GM21367 (cell line): ENCODE measurements around the gene PIAS4.

Experiments used
- ATAC-seq: cut with Tn5 transposase; IDR thresholded peaks from one replicate; pipeline ENCODE4 v1.9.1; 2021; ENCODE audit not compliant: unreplicated experiment

The PIAS4 gene

DNA sequence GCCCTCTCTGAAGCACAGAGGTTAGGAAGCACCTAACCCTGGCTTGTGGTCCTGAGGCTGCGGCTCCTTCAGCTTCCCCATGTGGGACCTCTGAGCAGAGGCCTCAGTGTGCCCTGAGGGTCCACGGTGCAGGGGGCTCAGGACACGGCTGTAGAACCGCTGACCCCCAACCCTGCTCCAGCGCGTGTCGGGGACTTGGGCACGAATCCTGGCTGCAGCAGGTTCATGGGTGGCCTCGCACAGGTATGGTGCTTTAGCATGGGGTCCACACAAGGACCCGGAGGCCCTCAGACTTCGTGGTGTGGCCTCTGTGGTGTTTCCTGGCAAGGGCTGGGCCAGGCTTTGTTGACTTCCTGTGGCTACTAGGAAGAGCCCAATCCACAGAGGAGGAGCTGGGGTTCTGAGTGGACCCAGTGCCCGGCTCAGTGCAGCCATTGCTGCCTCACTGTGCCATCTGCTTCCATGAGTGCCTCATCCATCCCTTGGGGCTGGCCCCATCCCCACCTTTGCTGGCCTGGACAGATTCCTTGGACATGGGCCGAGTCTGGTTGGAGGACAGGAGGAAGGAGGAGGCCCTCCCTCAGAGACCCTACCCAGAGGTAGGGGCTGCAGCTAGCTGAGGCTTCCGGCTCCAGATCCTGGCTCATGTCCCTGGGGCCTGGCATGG is 34.7 kb downstream of the PIAS4 start:
- ATAC-seq = no peak

DNA sequence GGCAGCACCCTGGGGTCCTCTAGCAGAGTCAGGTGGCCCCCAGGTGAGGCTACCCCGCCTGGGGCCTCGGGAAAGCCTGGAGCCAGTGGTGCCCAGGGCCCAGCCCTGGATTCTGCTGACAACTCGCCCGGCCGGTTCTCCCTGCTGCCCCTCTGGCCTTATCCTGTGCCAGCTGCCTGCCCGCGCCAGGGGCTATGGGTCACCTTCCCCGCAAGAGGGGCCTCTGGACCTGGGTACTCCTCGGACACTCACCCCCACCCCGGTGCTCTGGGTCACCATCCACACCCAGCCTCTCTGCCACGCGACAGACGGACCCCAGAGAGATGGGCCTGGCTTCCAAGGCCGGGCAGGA is 35.2 kb downstream of the PIAS4 start:
- ATAC-seq = no peak

DNA sequence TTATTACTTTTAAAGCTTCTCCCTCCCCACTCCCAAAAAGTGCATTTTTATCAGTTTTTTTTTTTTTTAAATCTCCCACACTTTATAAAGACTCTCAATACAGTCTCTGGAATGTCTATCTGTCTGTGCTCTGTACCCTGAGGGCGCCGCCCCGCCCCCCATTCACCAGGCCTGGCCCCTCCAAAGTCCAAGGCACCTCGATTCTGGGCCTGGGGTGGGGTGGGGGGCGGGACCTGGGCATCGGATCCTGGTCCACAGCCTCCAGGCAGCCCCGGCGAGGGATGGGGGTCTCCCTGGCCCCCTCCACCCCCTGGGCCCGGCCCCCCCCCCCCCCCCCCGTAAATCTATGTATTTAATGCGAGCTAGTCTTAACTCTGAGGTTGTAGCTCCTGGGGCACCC is 35.9 kb downstream of the PIAS4 start:
- no peak for ATAC-seq

DNA sequence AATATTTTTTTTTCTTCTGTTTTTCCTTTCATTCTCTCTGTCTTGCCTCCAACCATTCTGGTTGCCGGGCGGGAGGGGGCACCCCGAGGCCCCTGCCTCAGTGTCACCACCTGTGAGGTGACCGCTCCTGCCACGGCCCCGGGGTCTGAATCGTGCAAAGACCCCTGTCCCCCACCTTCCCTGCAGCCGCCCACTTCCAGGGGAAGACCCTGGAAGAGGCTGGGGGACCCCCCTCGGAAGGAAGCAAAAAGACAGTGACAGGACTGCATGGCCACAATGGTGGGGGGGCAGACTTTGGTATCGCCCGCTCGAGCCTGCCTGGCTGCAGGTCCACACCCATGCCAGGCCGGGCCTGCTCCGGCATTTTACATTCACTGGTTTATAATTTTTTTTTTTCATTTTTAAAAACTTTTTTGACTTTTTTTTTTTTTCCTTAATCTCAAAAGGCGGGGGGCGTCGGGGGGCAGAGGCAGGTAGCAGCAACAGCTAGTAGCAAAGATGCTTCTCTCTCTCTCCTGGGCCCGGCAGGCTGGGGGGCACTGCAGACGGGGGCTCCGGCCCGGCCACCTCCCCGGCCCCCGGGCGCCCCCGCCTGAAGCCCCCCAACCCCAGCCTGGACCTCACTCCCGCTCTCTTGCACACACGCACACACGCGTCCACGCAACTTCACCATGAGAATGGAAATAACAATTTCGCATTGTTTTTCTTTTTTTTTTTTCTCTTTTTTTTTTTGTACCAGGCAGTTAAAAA is 36.6 kb downstream of the PIAS4 start:
- no peak for ATAC-seq

DNA sequence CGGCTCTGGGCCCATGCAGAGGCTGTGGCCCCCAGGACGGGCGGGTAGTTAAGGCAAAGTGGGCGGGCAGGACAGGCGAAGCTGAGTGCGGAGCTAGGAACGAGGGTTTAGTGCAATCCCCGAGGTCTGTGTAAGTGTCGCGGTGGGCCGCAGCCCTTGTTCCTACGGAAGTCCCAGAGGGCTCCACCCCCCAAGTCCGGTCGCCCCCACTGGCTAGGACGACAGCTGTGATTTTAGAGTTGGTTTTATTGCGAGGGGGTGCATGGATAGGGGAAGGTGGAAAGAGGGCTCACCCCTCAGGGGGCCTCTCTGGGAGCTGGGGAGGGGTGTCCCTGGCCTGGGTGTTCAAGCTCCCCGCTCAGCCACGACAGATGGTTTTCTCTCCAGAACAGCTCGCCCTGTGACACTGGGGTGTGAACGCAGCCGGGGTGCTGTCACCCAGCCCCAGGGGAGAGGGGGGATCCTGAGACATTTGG is 37.5 kb downstream of the PIAS4 start:
- ATAC-seq = no peak

DNA sequence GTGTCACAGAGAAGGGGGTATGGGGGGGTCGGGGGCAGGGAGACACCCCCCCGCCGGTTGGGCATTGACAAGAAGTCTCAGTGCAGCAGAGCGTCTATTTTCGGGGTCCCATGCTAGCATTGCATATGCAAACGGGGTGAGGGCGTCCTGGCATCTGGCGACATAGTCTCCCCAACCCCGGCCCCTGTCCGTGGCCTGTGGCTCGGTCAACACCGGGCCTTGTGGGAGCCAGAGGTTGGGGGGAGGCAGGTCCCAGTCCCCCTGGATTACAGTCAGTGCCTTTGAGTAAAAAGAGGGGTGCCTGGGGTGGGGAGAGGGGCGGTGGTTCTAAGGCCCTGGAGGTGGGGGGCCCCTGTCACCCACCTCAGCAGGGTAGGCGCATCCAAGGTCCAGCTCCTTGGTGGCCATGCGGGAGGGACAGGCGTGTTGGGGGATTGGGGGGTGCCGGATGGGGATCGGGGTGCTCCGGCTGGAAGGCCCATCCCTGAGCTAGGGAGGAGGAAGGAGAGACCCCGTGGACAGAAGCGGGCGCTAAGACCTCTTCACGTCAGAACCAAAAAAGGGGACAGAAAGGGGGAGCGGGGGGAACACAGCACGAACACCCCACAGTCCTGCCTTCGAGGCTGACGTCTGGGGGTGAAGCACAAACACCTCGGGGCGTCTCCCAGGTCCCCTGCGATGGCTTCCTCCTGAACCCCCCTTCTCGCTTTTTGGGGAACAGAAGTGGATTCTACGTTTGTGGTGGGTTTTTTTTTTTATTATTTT is 38.2 kb downstream of the PIAS4 start:
- ATAC-seq = no peak

DNA sequence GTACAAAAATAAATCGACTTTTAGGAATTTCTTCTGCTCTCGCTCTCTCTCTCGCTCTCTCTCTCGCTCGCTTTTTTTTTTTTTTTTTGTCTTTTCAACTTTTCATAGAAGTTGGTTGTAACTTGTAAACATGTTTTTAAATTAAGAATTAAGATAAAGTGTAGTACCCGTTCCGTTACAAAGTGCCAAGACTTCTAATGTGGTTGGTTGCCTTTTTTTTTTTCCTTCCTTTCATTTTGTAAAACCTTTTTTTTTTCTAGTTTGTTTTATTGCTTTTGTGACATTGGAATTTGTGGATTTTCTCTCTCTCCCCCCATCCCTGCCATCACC is 38.8 kb downstream of the PIAS4 start:
- ATAC-seq = no peak

DNA sequence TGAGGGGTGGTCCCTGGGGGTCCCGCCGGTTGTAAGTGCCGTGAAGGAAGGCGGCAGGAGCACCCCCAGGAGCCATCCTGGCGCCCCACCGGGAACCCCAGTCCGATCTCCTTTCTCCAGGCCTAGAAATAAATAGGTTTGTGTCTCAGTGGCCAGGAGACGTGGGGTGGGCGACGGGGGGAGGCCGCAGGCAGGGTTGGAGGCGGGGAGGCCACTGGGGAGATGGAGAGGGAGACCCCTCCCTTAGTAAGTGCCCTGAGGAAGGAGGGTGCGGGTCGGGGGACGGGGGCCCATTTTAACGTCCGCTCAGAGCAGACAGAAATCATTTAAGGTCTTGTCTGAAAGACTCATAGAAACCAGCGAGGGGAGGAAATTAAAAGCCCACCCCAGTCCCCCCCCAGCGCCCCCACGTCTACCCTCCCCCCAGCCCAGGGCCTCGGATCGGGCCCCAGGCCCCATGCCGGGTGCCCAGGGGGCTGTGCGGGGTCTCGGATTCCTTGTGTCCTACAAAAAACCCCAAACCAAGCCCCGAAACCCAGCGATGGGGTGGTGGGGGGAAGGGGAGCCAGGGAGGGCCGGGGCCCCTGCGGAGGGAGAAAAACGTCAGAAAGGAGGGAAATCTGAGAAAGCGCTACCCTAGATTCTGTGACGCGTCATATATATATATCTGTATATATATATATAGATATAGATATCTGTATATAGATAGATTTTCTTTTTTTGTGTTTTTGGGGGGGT is 39.6 kb downstream of the PIAS4 start:
- ATAC-seq = no peak

DNA sequence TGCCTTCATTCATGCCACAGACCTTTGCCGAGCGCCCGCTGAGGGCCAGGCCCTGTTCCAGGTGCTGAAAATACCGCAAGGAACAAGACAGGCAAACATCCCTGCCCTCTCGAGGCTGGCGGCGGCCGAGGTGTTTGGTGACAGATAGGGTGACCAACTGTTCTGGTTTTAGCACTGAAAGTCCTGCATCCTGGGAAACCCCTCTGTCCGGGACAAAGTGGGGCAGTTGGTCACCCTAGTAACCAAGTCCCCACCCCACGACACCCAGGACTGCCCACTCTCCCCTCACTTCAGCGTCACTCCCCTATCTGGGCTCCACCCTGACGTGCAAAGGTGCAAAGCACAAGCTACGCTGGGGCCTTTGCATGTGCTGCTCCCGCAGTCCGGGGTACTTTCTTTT is 41.9 kb downstream of the PIAS4 start:
- ATAC-seq = no peak

DNA sequence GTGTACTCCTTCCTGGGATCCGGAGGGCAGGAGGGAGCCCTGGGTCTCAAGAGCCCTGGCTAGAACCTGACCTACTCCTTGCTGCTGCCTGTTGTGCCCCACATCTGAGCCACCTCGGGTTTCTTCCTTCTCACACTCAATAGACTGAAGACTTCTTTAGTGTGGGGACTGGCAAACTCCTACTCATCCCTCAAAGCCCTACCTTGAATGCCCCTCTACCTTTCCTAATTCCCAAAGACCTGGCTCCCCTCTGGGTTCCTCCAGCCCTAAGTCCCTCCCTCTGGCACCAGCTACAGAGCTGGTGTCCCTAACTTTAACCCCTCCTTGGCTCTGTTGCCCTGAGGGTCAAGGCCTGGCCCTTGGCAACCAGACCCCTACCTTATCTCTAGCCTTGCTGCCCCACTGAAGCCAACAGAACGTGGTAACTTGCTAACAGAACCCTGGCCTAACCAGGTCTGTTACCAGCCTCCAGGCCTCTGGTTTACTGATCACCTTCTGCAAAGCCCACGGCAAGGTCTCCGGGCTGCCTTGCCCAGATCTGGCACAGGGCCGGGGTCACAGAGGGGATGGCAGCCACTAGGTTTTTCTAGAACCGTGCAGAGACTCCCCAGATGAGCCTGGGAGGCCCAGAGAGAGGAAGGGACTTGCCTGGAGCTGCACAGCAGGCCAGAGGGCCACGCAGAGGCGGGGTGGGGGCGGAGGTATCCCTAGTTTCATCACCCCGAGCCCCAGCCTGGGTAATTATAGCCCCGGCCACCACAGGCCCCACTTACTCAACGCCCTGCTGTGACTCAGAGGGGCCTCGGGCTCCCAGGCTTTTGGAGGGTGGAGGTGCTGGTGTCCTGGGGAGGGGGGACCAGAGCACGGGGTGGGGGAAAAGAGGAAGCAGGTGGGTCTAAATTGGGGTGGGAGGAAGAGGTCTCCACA is 43.9 kb downstream of the PIAS4 start:
- no peak for ATAC-seq

DNA sequence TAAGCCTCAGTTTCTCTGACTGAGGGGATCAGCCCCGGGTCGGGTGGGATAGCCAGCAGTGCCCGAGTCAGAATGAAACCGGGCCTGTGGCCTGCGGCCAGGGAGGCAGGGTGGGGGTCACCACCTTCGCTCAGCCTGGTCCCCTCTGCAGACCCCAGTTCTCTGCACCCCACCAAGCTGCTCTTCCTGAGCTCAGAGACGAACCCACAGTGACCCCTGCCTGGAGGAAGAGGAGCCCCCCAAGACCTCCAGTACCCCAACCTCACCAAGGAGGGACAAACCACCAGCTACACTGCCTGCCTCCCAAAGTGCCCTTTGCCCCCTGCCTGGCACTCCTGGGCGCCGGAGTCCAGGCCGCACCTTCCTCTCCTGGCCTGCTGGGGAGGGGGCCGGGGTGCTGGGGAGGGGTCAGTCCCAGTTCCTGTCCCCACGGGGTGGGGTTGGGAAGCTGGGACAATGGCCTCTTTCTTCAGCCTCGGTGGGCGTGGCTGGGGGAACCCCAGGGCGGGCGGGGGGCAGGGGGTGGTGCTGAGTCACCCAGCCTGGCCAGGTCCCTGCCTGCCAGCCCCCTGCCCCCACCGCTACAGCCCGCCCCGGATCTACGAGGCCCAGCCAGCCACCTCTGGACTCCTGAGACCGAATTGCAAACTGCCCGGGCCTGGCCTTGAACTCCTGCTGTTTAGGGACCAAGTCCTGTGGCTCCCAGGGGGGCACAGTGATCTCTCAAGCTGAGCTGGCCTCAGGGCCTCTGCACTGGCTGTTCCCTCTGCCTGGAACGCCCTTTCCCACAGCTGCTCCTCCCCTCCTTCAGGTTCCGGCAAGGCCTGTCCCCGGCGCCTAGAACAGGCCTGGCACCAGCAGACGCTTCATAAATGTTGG is 44.8 kb downstream of the PIAS4 start:
- ATAC-seq = no peak

DNA sequence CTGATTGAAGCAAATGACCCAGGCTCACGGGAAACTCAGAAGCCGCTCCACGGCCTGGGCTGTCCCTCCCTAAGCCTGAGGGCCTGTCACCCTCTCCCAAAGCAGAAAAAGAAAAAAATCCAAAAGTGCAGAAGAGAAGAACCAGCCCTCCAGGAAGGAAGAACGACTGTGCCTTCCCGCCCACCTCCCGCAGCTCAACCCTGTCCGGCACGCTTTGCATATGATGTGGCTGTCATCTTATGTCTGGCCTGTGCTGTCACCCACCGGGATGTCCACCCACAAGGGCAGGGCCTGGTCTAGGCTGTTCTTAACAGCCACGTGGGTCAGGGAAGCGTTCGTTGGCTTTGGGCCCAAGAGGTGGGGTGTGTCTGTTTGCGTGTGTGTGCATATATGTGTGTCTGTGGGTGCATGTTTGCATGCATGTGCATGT is 45.5 kb downstream of the PIAS4 start:
- no peak for ATAC-seq

DNA sequence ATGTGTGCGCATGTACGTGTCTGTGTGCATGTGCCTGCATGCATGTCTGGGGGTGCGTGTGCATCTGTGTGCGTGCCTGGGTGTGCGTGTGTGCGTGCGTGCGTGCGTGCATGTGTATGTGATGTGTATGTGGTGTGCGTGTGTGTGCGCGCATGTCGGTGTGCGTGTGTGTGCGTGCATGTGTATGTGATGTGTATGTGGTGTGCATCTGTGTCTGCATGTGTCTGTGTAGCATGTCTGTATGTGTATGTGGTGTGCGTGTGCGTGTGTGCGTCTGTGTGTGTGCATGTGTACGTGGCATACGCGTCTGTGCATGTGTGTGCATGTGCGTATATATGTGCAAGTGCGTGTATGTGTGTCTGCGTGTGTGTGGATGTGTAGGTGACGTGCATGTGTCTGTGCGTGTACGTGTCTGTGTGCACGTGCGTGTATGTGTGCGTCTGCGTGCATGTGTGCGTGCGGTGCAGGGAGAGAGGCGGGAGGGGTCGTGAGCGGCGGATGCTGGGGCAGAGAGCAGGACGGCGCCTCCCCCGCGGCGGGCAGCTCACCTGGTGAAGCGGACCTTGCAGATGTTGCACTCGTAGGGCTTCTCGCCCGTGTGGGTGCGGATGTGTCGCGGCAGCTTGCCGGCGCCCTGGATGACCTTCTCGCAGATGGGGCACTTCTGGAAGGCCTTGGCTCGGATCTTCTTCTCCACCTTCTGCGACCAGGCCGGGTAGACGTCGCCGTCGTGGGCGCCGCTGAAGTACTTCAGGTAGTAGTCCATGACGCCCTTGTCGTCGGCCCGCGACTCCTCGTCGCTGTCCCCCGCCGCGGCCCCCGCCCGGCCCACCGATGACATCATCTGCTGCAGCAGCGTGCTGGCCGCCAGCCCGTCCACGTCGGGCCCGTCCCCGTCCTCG is 46.1 kb downstream of the PIAS4 start:
- ATAC-seq = no peak

DNA sequence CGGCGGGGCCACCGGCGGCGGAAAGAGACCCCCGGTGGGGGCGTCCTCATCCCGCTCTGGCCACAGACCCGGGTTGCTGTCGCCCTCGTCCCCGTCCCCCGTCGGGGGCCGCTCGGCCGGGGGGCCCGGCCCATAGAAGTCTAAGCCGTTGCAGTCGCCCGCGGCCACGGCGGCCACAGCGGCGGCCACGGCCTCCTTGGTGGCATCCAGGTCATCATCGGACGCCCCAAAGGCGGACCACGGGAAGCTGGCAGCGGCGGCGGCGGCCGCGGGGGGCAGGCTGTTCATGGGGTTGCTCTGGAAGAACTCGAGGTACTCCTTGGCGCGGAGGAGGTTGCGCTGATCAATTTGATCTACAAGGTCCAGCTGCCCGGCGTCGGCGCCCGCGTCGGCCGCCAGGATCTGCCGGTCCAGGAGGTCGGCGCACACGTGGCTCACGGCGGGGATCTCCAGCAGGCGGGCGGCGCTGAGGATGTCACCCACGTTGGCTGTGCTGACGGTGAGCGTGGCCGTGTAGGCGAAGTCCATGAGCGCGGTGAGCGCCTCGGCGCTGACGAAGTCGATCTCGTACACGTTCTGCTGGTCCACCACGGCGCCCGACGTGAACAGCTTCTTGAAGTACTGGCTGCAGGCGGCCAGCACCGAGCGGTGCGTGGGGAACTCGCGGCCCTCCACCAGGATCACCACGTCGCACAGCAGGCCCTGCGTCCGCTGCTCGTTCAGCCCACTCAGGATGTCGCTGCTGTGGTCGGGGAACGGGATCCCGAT is 47.1 kb downstream of the PIAS4 start:
- no peak for ATAC-seq

DNA sequence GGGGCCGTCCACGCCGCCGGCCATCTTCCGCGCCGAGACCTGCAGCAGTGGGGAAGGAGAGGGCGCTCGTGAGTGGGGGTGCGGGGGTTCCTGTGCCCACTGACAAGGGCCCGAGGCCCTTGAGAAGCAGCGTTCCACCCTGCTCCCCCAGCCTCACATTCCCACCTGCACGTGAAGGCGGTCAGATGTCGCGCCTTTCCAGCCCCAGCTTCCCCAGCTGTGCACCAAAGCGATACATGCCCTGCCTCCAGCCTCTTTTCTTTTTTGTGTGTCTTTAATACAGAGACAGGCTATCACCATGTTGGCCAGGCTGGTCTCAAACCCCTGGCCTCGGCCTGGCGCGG is 47.6 kb downstream of the PIAS4 start:
- ATAC-seq = no peak

DNA sequence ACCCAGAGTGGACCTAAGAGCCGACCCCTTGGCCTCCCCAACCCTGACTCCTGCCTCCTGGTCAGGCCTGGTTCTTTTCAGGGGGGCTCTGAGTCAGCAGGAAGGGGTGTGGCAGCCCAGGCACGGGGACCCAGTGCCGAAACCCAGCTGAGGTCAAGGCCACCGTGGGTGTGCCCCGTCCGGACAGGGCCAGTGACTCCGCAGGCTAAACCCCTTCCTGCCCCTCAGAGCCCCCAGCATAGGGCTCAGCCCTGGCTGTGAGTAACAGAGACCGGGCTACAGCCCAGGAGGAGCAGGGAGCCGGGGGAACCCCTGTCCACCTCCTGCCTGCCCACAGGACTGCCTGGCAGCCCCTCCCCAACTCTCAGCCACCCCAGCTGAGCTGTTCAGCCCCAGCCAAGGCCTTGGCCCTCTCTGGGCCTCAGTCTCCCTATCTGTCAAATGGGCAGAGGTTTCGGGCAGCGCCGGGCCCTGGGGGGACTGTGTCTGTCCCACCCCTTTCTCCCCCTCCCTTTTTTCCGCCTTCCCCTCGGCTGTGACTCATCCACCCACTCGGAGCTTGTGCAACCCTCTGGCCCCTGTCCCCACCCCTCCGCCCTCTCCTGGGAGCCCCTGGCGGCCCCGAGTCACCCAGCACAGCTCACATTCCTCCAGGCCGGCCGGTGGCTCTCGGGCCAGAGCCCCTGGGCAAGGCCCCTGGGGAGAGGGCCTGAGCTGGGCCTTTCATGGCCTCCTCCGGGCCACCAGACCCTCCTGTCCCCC is 50.6 kb downstream of the PIAS4 start:
- no peak for ATAC-seq
